NB4 (cell line): ENCODE results near the gene SAMD4A.

Experiments used
- DNase-seq: peaks from one replicate; pipeline ENCODE4 v3.0.0; 2010; ENCODE audit warnings: low read depth
- H3K4me3 ChIP-seq: one replicate; pipeline ENCODE4 v1.5.1; 2011; ENCODE audit warnings: mild to moderate bottlenecking, low read depth, low read length, moderate library complexity
- CTCF ChIP-seq: IDR thresholded peaks from one replicate; pipeline ENCODE4 v1.5.1; 2012; ENCODE audit warnings: low read depth, low read length
- MAX ChIP-seq: IDR thresholded peaks from 2 replicates; pipeline ENCODE4 v1.6.1; 2011; ENCODE audit warnings: low read depth, low read length
- MYC ChIP-seq: IDR thresholded peaks from 2 replicates; pipeline ENCODE4 v1.6.1; 2011; ENCODE audit warnings: low read depth, low read length
- POLR2A ChIP-seq: IDR thresholded peaks from 2 replicates; pipeline ENCODE4 v1.6.1; 2011; ENCODE audit warnings: mild to moderate bottlenecking; ENCODE audit not compliant: insufficient read length; ENCODE audit errors: extremely low read depth

SAMD4A gene

GRCh38 chr14:54662491-54663133, 95.7 kb downstream of the SAMD4A start:
- TF ChIP-seq POLR2A, result no peak
- TF ChIP-seq MAX, result no peak
- TF ChIP-seq CTCF, result no peak
- TF ChIP-seq MYC, result no peak
- no peak overlapping the region for H3K4me3 ChIP-seq
- no peak for DNase-seq

- H3K4me3 ChIP-seq, result no peak overlapping the region
- DNase-seq, result no peak
- TF ChIP-seq MAX (no peak), MYC (no peak), POLR2A (no peak), CTCF (no peak)
Observed at GRCh38 chr14:54664961-54665360, 98.0 kb downstream of the SAMD4A start.

- H3K4me3 ChIP-seq, result no peak overlapping the region
- no peak for TF ChIP-seq POLR2A
- no peak for TF ChIP-seq MYC
- DNase-seq, result no peak
Observed at GRCh38 chr14:54665946-54666345, 99.0 kb downstream of the SAMD4A start.

GRCh38 chr14:54667026-54667744, 100.3 kb downstream of the SAMD4A start:
- DNase-seq, result no peak
- no peak overlapping the region for H3K4me3 ChIP-seq
- TF ChIP-seq MYC (no peak), POLR2A (no peak), CTCF (no peak), MAX (no peak)

GRCh38 chr14:54667764-54668163, 100.8 kb downstream of the SAMD4A start:
- TF ChIP-seq MAX, result no peak
- no peak for TF ChIP-seq CTCF
- TF ChIP-seq MYC, result no peak
- no peak for TF ChIP-seq POLR2A
- H3K4me3 ChIP-seq, result no peak overlapping the region
- DNase-seq, result no peak

- DNase-seq, result no peak
- TF ChIP-seq MAX, result no peak
- TF ChIP-seq CTCF, result no peak
- no peak for TF ChIP-seq POLR2A
- no peak for TF ChIP-seq MYC
- H3K4me3 ChIP-seq, result no peak overlapping the region
Observed at GRCh38 chr14:54669721-54670561, 103.0 kb downstream of the SAMD4A start.
